ENCODE results near the gene VEGFD.

The VEGFD gene

DNA sequence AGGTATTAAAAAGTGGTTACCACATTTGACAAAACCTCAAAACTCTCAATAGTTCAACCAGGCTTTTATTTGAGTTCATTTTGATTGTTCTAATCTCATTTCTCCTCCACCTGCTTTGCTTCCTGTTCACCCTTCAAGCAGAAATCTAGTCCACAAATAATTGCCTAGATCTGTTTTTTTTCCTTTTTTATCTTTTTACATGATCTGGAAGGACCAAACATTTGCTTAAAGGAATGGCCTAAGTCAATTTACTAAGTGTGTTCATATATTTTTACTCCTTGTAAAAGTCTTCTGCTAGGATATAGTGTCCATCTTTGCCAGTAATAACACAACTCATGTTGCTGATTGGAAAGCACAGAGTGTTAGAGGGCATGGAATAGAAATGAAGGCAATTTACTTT, 26.2 kb upstream of the VEGFD start:
- Histone ChIP-seq H3F3A (ENCODE audit: insufficient read depth, low read length) (no peaks in the 10 kb centered on the region), H3K9me2 (ENCODE audit: low read depth, low read length) (no peaks in the 10 kb centered on the region), H3K9me3 (ENCODE audit: low read length) (no peaks in the 10 kb centered on the region), H3K4me3 (ENCODE audit: low read depth, low read length, poor library complexity, severe bottlenecking) (no peak overlapping the region), H3K9ac (ENCODE audit: low read length) (no peak overlapping the region), H3K4me2 (ENCODE audit: low read length) (no peak overlapping the region), H4K20me1 (ENCODE audit: insufficient read depth, low read length) (no peaks in the 10 kb centered on the region), H3K27ac (ENCODE audit: low read depth, low read length, poor library complexity, severe bottlenecking) (no peak overlapping the region), H3K36me3 (ENCODE audit: insufficient read depth, low read length) (no peaks in the 10 kb centered on the region), H3K4me1 (ENCODE audit: insufficient read depth, low read length, severe bottlenecking) (no peaks in the 10 kb centered on the region), H3K27me3 (ENCODE audit: insufficient read depth, low read length) (no peaks in the 10 kb centered on the region), H3K79me2 (ENCODE audit: insufficient read depth, low read length) (no peaks in the 10 kb centered on the region), H2AFZ (ENCODE audit: low read length) (no peak overlapping the region)
- TF ChIP-seq, protein P1, sequence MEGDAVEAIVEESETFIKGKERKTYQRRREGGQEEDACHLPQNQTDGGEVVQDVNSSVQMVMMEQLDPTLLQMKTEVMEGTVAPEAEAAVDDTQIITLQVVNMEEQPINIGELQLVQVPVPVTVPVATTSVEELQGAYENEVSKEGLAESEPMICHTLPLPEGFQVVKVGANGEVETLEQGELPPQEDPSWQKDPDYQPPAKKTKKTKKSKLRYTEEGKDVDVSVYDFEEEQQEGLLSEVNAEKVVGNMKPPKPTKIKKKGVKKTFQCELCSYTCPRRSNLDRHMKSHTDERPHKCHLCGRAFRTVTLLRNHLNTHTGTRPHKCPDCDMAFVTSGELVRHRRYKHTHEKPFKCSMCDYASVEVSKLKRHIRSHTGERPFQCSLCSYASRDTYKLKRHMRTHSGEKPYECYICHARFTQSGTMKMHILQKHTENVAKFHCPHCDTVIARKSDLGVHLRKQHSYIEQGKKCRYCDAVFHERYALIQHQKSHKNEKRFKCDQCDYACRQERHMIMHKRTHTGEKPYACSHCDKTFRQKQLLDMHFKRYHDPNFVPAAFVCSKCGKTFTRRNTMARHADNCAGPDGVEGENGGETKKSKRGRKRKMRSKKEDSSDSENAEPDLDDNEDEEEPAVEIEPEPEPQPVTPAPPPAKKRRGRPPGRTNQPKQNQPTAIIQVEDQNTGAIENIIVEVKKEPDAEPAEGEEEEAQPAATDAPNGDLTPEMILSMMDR (IDR thresholded peaks at IDR 0.05; ENCODE audit: low read length) = no peak
- TF ChIP-seq EZH2 (IDR thresholded peaks at IDR 0.05; ENCODE audit: borderline replicate concordance, low read length) = no peak

DNA sequence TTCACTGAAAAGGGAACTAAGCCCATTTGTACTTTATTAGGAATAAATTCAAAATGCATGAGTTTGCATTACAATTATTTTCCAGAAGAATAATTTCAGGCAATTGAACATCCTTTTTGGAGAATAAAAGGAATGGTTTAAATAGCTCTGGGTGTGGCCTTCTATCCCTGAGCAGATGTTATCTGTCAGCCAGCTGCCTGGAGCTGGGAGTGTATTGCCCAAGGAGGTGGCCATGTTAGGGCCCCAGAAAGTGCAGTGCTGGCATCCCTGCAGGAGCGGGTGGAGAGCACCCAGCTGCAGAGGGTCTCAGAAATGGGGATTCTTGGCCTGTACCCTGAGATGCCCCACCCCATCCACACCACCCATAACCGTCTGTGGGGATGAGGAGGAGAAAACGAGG, 21.6 kb upstream of the VEGFD start:
- no peak overlapping the region for H2AFZ ChIP-seq (ENCODE audit: low read length)
- TF ChIP-seq, protein P1 (IDR thresholded peaks at IDR 0.05; ENCODE audit: low read length) = no peak
- no peak for TF ChIP-seq EZH2 (IDR thresholded peaks at IDR 0.05; ENCODE audit: borderline replicate concordance, low read length)
- H3K27me3 ChIP-seq (ENCODE audit: insufficient read depth, low read length) = no peaks in the 10 kb centered on the region

DNA sequence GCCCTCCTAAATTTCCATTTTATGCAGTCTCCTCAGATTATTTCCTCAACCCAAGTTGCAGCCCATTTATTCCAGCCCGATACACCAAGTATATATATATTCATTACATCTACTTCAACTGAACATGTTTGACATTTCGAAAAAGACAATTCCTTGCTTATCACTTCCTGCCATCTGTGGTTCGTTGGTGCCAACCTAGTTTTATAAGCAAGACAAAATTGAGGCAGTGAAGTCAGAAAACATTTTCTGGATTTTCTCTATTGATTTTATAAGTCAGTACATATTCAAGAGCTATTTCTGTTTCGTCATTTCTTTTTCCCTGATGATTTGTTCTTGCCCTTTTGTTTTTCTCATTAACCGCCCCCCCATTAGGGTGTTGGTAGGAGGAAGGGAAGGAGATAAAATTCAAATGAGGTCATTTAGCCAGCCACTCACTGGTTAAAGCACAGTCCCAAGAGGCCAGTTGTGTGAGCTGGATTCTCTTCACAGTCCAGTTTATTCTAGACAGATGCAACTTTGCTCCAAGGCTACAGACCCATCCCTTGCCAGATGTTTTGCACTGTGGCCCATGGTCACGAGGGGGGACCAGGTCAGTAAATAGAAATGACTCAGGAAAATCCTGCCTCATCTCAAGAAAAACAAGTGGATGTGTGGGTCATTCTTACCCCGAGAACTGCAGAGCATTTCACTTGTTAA, 20.3 kb upstream of the VEGFD start:
- Histone ChIP-seq H3K4me1 (ENCODE audit: insufficient read depth, low read length, severe bottlenecking) (no peaks in the 10 kb centered on the region), H3K4me2 (ENCODE audit: low read length) (no peak overlapping the region), H3K79me2 (ENCODE audit: insufficient read depth, low read length) (no peaks in the 10 kb centered on the region), H2AFZ (ENCODE audit: low read length) (no peak overlapping the region), H3K4me3 (ENCODE audit: low read depth, low read length, poor library complexity, severe bottlenecking) (no peak overlapping the region), H3K9ac (ENCODE audit: low read length) (no peak overlapping the region), H3K27me3 (ENCODE audit: insufficient read depth, low read length) (no peaks in the 10 kb centered on the region), H3K9me3 (ENCODE audit: low read length) (no peaks in the 10 kb centered on the region), H3K9me2 (ENCODE audit: low read depth, low read length) (no peaks in the 10 kb centered on the region), H4K20me1 (ENCODE audit: insufficient read depth, low read length) (no peaks in the 10 kb centered on the region), H3K36me3 (ENCODE audit: insufficient read depth, low read length) (no peaks in the 10 kb centered on the region), H3K27ac (ENCODE audit: low read depth, low read length, poor library complexity, severe bottlenecking) (no peak overlapping the region), H3F3A (ENCODE audit: insufficient read depth, low read length) (no peaks in the 10 kb centered on the region)
- TF ChIP-seq, protein P1 (IDR thresholded peaks at IDR 0.05; ENCODE audit: low read length) = no peak
- TF ChIP-seq EZH2 (IDR thresholded peaks at IDR 0.05; ENCODE audit: borderline replicate concordance, low read length) = no peak

More for the DNA sequence above, 21.6 kb upstream of the VEGFD start:
- H3K4me2 ChIP-seq (ENCODE audit: low read length) = no peak overlapping the region
- no peaks in the 10 kb centered on the region for H3F3A ChIP-seq (ENCODE audit: insufficient read depth, low read length)
- H3K4me1 ChIP-seq (ENCODE audit: insufficient read depth, low read length, severe bottlenecking) = no peaks in the 10 kb centered on the region
- H3K9me2 ChIP-seq (ENCODE audit: low read depth, low read length) = no peaks in the 10 kb centered on the region
- no peaks in the 10 kb centered on the region for H4K20me1 ChIP-seq (ENCODE audit: insufficient read depth, low read length)
- H3K36me3 ChIP-seq (ENCODE audit: insufficient read depth, low read length) = no peaks in the 10 kb centered on the region
- no peaks in the 10 kb centered on the region for H3K79me2 ChIP-seq (ENCODE audit: insufficient read depth, low read length)
- no peaks in the 10 kb centered on the region for H3K9me3 ChIP-seq (ENCODE audit: low read length)
- no peak overlapping the region for H3K9ac ChIP-seq (ENCODE audit: low read length)
- no peak overlapping the region for H3K4me3 ChIP-seq (ENCODE audit: low read depth, low read length, poor library complexity, severe bottlenecking)
- H3K27ac ChIP-seq (ENCODE audit: low read depth, low read length, poor library complexity, severe bottlenecking) = no peak overlapping the region
